AG09319 (cell line): ENCODE measurements around the gene ADAR.

ENCODE experiments used
- DNase-seq: peaks from one replicate; pipeline ENCODE4 v3.0.0-alpha.2; 2010; ENCODE audit warnings: low read depth; ENCODE audit errors: extremely low read depth
- TF ChIP-seq, protein P1 (sequence below): IDR thresholded peaks from 2 replicates; pipeline ENCODE4 v1.5.1; 2011; ENCODE audit warnings: low read depth, mild to moderate bottlenecking, inconsistent platforms, low read length, moderate library complexity

The ADAR gene

DNA sequence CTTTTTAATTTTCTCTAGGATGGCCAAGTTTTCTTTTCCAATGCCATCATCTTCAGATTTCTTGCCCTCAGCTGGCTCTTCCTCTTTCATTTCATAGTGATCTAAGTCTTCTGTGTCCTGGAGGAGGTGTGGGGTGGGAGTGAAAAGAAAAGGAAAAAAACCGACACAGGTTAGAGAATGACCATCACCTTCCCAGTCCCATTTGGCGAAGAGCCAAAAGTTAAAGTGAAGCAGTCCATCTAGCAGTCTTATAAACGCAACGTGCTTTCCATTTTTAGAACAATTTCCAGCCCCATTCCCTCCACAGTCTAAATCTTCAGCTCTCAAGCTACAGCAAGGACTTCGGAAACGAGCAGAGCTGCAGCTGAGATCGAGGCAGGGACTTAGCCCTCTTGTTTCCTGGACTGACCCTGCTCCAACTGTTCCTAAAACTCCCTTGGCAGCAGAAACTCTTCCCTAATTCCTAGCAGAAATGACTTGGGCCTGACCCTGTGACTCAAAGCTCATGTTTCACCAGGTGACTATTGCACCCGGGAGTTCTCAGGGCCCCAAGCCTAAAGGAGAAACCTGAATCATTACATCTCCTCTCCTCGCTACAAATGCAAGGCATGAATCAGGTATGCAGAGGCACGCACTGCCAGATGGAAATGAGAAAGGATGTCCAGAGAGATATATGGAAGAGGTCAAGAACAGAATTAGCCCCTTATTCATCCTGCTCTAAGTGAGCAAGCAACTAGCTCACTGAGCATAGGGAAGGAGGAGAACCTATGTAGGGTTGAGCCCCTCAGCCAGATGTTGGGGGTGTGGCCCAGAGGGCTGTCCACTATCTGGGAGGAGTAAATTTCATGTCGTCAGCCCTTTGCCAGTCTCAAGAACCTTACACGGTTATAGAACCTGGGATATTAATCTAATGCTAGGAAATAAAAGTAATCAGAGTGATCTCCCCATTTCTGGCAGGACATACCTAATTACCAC is 54.6 kb downstream of the ADAR start:
- TF ChIP-seq, protein P1, sequence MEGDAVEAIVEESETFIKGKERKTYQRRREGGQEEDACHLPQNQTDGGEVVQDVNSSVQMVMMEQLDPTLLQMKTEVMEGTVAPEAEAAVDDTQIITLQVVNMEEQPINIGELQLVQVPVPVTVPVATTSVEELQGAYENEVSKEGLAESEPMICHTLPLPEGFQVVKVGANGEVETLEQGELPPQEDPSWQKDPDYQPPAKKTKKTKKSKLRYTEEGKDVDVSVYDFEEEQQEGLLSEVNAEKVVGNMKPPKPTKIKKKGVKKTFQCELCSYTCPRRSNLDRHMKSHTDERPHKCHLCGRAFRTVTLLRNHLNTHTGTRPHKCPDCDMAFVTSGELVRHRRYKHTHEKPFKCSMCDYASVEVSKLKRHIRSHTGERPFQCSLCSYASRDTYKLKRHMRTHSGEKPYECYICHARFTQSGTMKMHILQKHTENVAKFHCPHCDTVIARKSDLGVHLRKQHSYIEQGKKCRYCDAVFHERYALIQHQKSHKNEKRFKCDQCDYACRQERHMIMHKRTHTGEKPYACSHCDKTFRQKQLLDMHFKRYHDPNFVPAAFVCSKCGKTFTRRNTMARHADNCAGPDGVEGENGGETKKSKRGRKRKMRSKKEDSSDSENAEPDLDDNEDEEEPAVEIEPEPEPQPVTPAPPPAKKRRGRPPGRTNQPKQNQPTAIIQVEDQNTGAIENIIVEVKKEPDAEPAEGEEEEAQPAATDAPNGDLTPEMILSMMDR = no peak
- no peak for DNase-seq

DNA sequence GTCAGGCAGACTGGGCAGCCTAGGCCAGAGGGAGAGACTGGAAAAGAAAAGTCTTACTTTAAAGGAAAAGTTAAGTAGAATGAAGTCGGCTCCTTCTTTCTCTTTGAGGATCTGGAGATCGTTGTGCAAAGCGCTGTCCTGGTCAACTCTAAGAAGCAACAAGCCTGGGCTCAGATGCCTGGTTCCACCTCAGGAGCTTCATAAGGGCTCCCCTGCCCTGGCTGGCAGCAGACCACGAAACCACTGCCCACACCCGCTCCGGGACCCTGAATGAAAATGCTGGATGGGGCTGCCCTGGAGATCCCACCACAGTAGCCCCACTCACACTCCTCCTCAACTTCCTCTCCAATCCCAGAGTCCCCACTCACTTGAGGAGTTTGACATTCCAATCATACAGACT is 56.0 kb downstream of the ADAR start:
- TF ChIP-seq, protein P1 = no peak

DNA sequence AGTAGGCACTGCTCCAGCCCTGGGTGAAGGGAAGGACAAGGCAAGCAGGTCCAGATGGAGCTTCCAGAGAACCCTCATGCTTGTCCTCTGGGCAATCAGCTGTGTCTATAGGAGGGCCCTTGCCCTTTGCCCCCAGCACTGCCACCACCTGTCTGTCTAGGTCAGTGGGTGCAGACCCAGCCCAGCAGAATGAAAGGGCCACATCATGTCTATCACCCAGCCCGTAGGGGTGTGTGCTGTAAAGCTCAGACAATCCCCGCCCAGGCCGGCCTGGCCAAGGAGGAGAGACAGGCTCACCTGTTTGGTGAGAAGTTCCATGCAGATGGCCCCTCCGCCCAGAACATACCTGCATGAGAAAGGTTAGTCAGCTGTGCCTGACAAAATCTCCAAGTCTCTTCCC is 56.5 kb downstream of the ADAR start:
- no peak for DNase-seq
- TF ChIP-seq, protein P1 = no peak

More for the DNA sequence above, 56.0 kb downstream of the ADAR start:
- no peak for DNase-seq

DNA sequence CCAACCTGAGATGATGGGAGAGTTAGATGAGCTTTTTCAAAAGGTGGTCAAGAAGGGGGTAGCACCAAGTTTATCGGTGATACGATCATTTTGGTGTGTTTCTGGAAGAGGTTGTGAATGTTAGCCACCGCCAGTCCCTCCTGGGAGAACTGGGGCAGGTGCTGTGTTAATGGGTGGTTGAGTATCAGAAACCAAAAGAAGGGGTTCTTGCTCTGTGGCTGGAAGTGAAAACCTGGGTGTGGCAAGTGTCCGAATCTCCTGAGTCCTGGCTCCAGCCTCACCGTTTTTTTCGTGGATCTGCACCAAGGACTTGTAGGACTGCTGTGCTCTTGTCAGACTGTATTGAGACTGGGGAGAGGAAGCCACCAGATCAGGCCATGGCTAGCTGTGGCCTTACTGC is 57.3 kb downstream of the ADAR start:
- TF ChIP-seq, protein P1 = no peak
- DNase-seq = no peak

DNA sequence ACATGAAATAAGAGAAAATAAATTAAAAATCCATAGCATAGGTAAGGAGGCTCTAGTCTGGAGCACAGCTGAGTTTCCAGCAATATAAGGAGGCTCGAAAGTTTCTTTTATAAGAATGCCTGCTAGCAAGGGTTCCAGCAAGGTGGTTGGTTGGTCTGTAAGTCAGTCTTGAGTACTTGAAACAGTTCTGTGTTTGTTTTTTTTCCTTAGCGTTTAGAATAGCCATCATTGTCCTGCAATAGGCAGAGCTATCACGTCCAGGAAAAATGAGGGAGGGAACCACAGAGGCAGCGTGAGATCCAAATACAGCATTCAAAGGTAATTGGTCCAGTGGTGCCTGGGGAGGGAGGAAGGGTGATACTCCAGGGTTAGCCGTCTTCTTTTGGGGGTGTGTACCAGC is 57.9 kb downstream of the ADAR start:
- DNase-seq = no peak
- TF ChIP-seq, protein P1 = no peak

DNA sequence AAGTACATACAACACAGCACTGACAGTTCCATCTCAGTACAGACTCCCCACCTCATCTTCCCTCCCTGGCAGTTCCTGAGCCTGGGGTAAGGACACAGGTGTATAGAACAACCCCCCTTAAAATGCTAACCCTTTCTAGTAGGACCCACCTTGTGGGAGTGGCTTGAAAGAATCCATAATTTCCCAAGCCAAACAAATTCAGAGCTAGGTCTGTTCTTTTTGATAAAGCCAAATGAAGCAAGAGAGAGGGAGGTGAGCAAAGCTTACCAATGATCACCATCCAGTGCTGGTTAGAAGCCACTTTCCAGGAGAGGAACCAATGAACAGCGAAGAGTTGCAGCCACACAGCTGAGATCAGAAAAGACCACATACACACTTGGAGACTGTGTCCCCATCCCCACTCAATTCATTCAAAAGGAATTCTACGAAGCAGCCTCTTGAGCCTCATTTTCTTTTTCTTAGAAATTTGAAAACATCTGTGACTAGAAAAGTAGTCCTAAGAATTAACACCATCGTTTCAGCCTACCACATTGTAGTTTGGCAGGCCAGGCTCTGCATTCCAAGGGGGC is 58.7 kb downstream of the ADAR start:
- TF ChIP-seq, protein P1 = no peak
- DNase-seq = no peak

DNA sequence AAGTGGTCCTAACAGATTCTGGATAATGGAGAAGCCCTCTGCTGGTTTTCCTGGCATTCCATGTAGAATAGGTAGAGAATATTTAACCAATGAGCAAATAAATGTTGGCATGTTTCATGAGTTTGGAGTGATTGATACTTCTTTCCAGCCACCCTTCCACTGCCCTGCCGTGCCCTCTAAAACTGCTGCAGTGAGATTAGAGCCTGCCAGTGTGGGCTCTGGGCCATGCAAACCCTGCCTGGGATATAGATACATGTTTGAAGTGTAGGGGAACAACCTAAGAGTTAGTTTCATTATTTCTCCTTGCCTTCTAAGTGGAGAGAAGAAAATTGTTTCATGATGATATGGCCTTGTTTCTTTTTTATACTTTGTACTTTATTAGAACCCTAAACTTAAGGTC is 60.0 kb downstream of the ADAR start:
- DNase-seq = no peak
- TF ChIP-seq, protein P1 = no peak
